Measurements from ENCODE around the gene SAMHD1.

DNA sequence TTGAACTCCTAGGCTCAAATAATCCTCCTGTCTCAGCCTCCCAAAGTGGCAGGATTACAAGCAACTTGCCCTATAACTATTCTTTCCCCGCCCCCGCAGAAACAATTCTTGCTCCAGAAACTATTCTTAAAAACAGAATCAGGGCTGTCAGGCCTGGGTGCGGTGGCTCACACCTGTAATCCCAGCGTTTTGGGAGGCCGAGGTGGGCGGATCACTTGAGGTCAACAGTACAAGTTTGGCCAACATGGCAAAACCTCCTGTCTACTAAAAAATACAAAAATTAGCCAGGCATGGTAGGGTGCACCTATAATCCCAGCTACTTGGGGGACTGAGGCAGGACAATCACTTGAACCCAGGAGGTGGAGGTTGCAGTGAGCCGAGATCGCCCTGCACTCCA lies 31.2 kb downstream of the SAMHD1 start:
- TF ChIP-seq, protein P1, sequence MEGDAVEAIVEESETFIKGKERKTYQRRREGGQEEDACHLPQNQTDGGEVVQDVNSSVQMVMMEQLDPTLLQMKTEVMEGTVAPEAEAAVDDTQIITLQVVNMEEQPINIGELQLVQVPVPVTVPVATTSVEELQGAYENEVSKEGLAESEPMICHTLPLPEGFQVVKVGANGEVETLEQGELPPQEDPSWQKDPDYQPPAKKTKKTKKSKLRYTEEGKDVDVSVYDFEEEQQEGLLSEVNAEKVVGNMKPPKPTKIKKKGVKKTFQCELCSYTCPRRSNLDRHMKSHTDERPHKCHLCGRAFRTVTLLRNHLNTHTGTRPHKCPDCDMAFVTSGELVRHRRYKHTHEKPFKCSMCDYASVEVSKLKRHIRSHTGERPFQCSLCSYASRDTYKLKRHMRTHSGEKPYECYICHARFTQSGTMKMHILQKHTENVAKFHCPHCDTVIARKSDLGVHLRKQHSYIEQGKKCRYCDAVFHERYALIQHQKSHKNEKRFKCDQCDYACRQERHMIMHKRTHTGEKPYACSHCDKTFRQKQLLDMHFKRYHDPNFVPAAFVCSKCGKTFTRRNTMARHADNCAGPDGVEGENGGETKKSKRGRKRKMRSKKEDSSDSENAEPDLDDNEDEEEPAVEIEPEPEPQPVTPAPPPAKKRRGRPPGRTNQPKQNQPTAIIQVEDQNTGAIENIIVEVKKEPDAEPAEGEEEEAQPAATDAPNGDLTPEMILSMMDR (IDR thresholded peaks at IDR 0.05; ENCODE audit: borderline replicate concordance, extremely low read depth, low read length, poor library complexity, severe bottlenecking): no peak
- no peak for TF ChIP-seq EZH2 (IDR thresholded peaks at IDR 0.05; ENCODE audit: borderline replicate concordance, low read depth, low read length, severe bottlenecking)

Measured in DND-41 (cell line).